Measurements from ENCODE around the gene PLCB1.
"Not testable (repeated sequence)": the region's sequence is repeated elsewhere in the genome, so short reads cannot be mapped to it uniquely, and the experiment has no call there.

The PLCB1 gene

GRCh38 chr20:8849990-8850389 is 717.9 kb downstream of the PLCB1 start:
- no peaks in the 10 kb centered on the region for H3K9me3 ChIP-seq (ENCODE audit: insufficient read depth, low read length, severe bottlenecking)
- H4K20me1 ChIP-seq (ENCODE audit: insufficient read depth, low read length): no peaks in the 10 kb centered on the region
- H3K79me2 ChIP-seq (ENCODE audit: insufficient read depth, low read length): no peaks in the 10 kb centered on the region
- H2AFZ ChIP-seq (ENCODE audit: low read depth, low read length): no peak overlapping the region
- DNase-seq (no peak), ATAC-seq (ENCODE audit: insufficient read depth, low read depth) (no peak)
- H3K9ac ChIP-seq (ENCODE audit: low read depth, low read length): no peak overlapping the region
- H3K4me1 ChIP-seq (ENCODE audit: insufficient read depth, low read length): no peaks in the 10 kb centered on the region
- no peak overlapping the region for H3K27ac ChIP-seq (ENCODE audit: low read length)
- H3K4me3 ChIP-seq (ENCODE audit: low read depth in 1 of 2, low read length in 2 of 2): no peak overlapping the region
- TF ChIP-seq CTCF (IDR thresholded peaks at IDR 0.05; ENCODE audit: borderline replicate concordance, extremely low read depth, low read length, poor library complexity, severe bottlenecking) (no peak), EZH2 (IDR thresholded peaks at IDR 0.05; ENCODE audit: borderline replicate concordance, low read depth, low read length, severe bottlenecking) (no peak)
- H3K27me3 ChIP-seq (ENCODE audit: insufficient read depth, low read length, poor library complexity): no peaks in the 10 kb centered on the region
- H3K36me3 ChIP-seq (ENCODE audit: insufficient read depth, low read length): no peaks in the 10 kb centered on the region
- H3K4me2 ChIP-seq (ENCODE audit: insufficient read depth, low read length): no peak overlapping the region

DNA sequence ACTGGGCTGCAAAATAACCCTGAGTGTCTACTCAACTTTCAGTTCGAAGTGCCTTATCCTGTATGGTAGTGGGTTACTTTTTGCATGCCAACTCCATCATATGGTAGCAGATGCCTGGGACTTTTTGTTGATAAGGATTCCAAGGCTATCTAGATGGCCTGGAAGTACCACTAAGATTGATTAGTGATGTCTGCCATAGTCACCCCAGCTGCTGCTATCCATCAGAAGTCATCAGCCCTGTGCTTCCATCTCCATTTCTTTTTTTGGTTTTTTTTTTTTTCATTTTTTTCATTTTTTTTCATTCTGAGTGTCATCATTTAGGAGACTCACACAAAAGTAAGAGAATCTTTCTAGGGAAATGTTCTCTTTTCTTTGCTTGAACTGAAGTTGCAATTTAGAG is 719.4 kb downstream of the PLCB1 start:
- Histone ChIP-seq H3K27me3 (ENCODE audit: insufficient read depth, low read length, poor library complexity) (no peaks in the 10 kb centered on the region), H3K4me2 (ENCODE audit: insufficient read depth, low read length) (no peak overlapping the region), H4K20me1 (ENCODE audit: insufficient read depth, low read length) (no peaks in the 10 kb centered on the region), H3K36me3 (ENCODE audit: insufficient read depth, low read length) (no peaks in the 10 kb centered on the region), H2AFZ (ENCODE audit: low read depth, low read length) (no peak overlapping the region), H3K4me1 (ENCODE audit: insufficient read depth, low read length) (no peaks in the 10 kb centered on the region), H3K79me2 (ENCODE audit: insufficient read depth, low read length) (no peaks in the 10 kb centered on the region), H3K9me3 (ENCODE audit: insufficient read depth, low read length, severe bottlenecking) (no peaks in the 10 kb centered on the region), H3K27ac (ENCODE audit: low read length) (no peak overlapping the region), H3K9ac (ENCODE audit: low read depth, low read length) (no peak overlapping the region), H3K4me3 (ENCODE audit: low read depth in 1 of 2, low read length in 2 of 2) (no peak overlapping the region)
- DNase-seq (no peak), ATAC-seq (ENCODE audit: insufficient read depth, low read depth) (no peak)
- no peak for TF ChIP-seq EZH2 (IDR thresholded peaks at IDR 0.05; ENCODE audit: borderline replicate concordance, low read depth, low read length, severe bottlenecking)
- no peak for TF ChIP-seq CTCF (IDR thresholded peaks at IDR 0.05; ENCODE audit: borderline replicate concordance, extremely low read depth, low read length, poor library complexity, severe bottlenecking)

DNA sequence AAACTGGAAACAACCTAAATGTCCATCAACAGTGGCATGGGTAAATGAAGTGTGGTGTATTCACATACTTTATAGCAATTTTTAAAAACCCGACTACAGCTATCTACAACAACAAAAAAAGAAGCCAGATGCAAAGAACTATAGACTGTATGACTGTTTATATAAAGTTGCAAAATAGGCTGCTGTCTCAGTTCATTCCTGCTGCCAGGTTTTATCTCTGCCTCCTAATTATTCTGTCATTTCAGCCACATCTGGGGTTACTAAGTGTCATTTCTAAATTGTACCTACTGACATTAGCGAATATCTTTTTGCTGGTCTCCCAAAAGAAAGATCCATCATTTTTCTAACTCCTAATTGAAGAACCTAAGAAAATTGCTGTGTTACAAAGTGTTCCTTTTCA is 719.9 kb downstream of the PLCB1 start:
- H3K27ac ChIP-seq (ENCODE audit: low read length): not testable (repeated sequence)

GRCh38 chr20:8853211-8853610 is 721.1 kb downstream of the PLCB1 start:
- not testable (repeated sequence) for DNase-seq; H3K4me1 ChIP-seq (ENCODE audit: insufficient read depth, low read length); H3K4me2 ChIP-seq (ENCODE audit: insufficient read depth, low read length); H3K9me3 ChIP-seq (ENCODE audit: insufficient read depth, low read length, severe bottlenecking); H3K79me2 ChIP-seq (ENCODE audit: insufficient read depth, low read length); ATAC-seq (ENCODE audit: insufficient read depth, low read depth); H3K27ac ChIP-seq (ENCODE audit: low read length); H2AFZ ChIP-seq (ENCODE audit: low read depth, low read length); H3K36me3 ChIP-seq (ENCODE audit: insufficient read depth, low read length); H3K9ac ChIP-seq (ENCODE audit: low read depth, low read length); H3K27me3 ChIP-seq (ENCODE audit: insufficient read depth, low read length, poor library complexity); H3K4me3 ChIP-seq (ENCODE audit: low read depth in 1 of 2, low read length in 2 of 2); H4K20me1 ChIP-seq (ENCODE audit: insufficient read depth, low read length)

More for the DNA sequence above, 719.9 kb downstream of the PLCB1 start:
- not testable (repeated sequence) for H3K36me3 ChIP-seq (ENCODE audit: insufficient read depth, low read length); H3K79me2 ChIP-seq (ENCODE audit: insufficient read depth, low read length); H3K9ac ChIP-seq (ENCODE audit: low read depth, low read length); H3K4me3 ChIP-seq (ENCODE audit: low read depth in 1 of 2, low read length in 2 of 2); H3K9me3 ChIP-seq (ENCODE audit: insufficient read depth, low read length, severe bottlenecking); H2AFZ ChIP-seq (ENCODE audit: low read depth, low read length); DNase-seq; ATAC-seq (ENCODE audit: insufficient read depth, low read depth); H3K27me3 ChIP-seq (ENCODE audit: insufficient read depth, low read length, poor library complexity); H3K4me1 ChIP-seq (ENCODE audit: insufficient read depth, low read length); H4K20me1 ChIP-seq (ENCODE audit: insufficient read depth, low read length); H3K4me2 ChIP-seq (ENCODE audit: insufficient read depth, low read length)
